Measurements from ENCODE around the gene KAT6B.
A peak's percentile ranks its signal among the peaks of the same experiment; 100 is the strongest.

Gene KAT6B

GRCh38 chr10:75002351-75002725 is 175.9 kb downstream of the KAT6B start:
- DNase-seq (ENCODE audit: low read depth), result no peak
- no peak overlapping the region for H3K4me3 ChIP-seq (ENCODE audit: low read depth, low read length)
- TF ChIP-seq CTCF (IDR thresholded peaks at IDR 0.05; ENCODE audit: insufficient read depth, low read depth, low read length, missing control alignments), result no peak

GRCh38 chr10:75002967-75003594 is 176.7 kb downstream of the KAT6B start:
- no peak for TF ChIP-seq CTCF (IDR thresholded peaks at IDR 0.05; ENCODE audit: insufficient read depth, low read depth, low read length, missing control alignments)
- DNase-seq (ENCODE audit: low read depth), result no peak
- H3K4me3 ChIP-seq (ENCODE audit: low read depth, low read length), result no peak overlapping the region

GRCh38 chr10:75003891-75004290 is 177.5 kb downstream of the KAT6B start:
- DNase-seq (ENCODE audit: low read depth), result no peak
- no peak overlapping the region for H3K4me3 ChIP-seq (ENCODE audit: low read depth, low read length)
- no peak for TF ChIP-seq CTCF (IDR thresholded peaks at IDR 0.05; ENCODE audit: insufficient read depth, low read depth, low read length, missing control alignments)

- no peak overlapping the region for H3K4me3 ChIP-seq (ENCODE audit: low read depth, low read length)
- TF ChIP-seq CTCF (IDR thresholded peaks at IDR 0.05; ENCODE audit: insufficient read depth, low read depth, low read length, missing control alignments), result no peak
- DNase-seq (ENCODE audit: low read depth), result peak; percentile 46
Observed at GRCh38 chr10:75007646-75008045, 181.2 kb downstream of the KAT6B start.

GRCh38 chr10:75008952-75009351 is 182.6 kb downstream of the KAT6B start:
- H3K4me3 ChIP-seq (ENCODE audit: low read depth, low read length), result no peak overlapping the region
- TF ChIP-seq CTCF (IDR thresholded peaks at IDR 0.05; ENCODE audit: insufficient read depth, low read depth, low read length, missing control alignments), result no peak
- DNase-seq (ENCODE audit: low read depth), result no peak

- no peak overlapping the region for H3K4me3 ChIP-seq (ENCODE audit: low read depth, low read length)
- TF ChIP-seq CTCF (IDR thresholded peaks at IDR 0.05; ENCODE audit: insufficient read depth, low read depth, low read length, missing control alignments), result no peak
- no peak for DNase-seq (ENCODE audit: low read depth)
Observed at GRCh38 chr10:75009426-75009825, 183.0 kb downstream of the KAT6B start.

- H3K4me3 ChIP-seq (ENCODE audit: low read depth, low read length), result no peak overlapping the region
- no peak for DNase-seq (ENCODE audit: low read depth)
- no peak for TF ChIP-seq CTCF (IDR thresholded peaks at IDR 0.05; ENCODE audit: insufficient read depth, low read depth, low read length, missing control alignments)
Observed at GRCh38 chr10:75010373-75010772, 184.0 kb downstream of the KAT6B start.
